HepG2 (cell line): Measurements from ENCODE around the gene DENND5A. TPM values are rescaled to one million over a fixed set of nuclear protein-coding genes. Genes with fewer than 3 reads are reported as not detected.

Experiments
- ETV6 ChIP-seq: sonication (generic); formaldehyde crosslinking; conservative IDR thresholded peaks from 2 replicates; pipeline ENCODE4 v1.4.0; 2020; ENCODE audit warnings: missing genetic modification reagents
- ISL2 ChIP-seq: sonication (generic); formaldehyde crosslinking; IDR thresholded peaks from 2 replicates; pipeline ENCODE4 v1.5.0; 2020; ENCODE audit warnings: missing genetic modification reagents
- NR2F1 ChIP-seq, 2 experiments: fragments of 450-650 bp in 1 of 2; formaldehyde crosslinking in 1 of 2; IDR thresholded peaks; 2 replicates each; pipeline versions ENCODE4 v1.5.0 to v1.6.1; 2016 to 2020; ENCODE audit warnings: mild to moderate bottlenecking in 1 of 2, missing compliant biosample characterization in 1 of 2, missing genetic modification reagents in 1 of 2, moderate library complexity in 1 of 2
- NRL ChIP-seq: sonication (generic); formaldehyde crosslinking; IDR thresholded peaks from 2 replicates; pipeline ENCODE4 v1.5.0; 2020; ENCODE audit warnings: missing genetic modification reagents, mild to moderate bottlenecking, moderate library complexity, borderline replicate concordance
- RNF2 ChIP-seq: fragments of 450-650 bp; conservative IDR thresholded peaks from 2 replicates; pipeline ENCODE4 v1.6.1; 2016; ENCODE audit warnings: low read depth
- ZBTB38 ChIP-seq: sonication (generic); formaldehyde crosslinking; IDR thresholded peaks from 2 replicates; pipeline ENCODE4 v1.5.1; 2020; ENCODE audit warnings: mild to moderate bottlenecking, missing genetic modification reagents
- ZNF430 ChIP-seq: sonication (generic); formaldehyde crosslinking; IDR thresholded peaks from 2 replicates; pipeline ENCODE4 v1.9.0; 2021; ENCODE audit warnings: mild to moderate bottlenecking, missing genetic modification reagents
- ZNF563 ChIP-seq: sonication (generic); formaldehyde crosslinking; IDR thresholded peaks from 2 replicates; pipeline ENCODE4 v1.8.0; 2022; ENCODE audit warnings: mild to moderate bottlenecking, moderate library complexity, missing genetic modification reagents
- ZNF598 ChIP-seq: sonication (generic); formaldehyde crosslinking; IDR thresholded peaks from 2 replicates; pipeline ENCODE4 v1.5.1; 2020; ENCODE audit warnings: mild to moderate bottlenecking, missing genetic modification reagents, borderline replicate concordance
- ZNF766 ChIP-seq: sonication (generic); formaldehyde crosslinking; IDR thresholded peaks from 2 replicates; pipeline ENCODE4 v1.5.0; 2020; ENCODE audit warnings: missing genetic modification reagents, borderline replicate concordance
- ZNF792 ChIP-seq: IDR thresholded peaks from 2 replicates; pipeline ENCODE4 v1.6.1; 2016
- polyA plus RNA-seq, 8 experiments: library from polyadenylated mRNA; depleted of rRNA in 3 of 8; stranded (reverse) in 7 of 8; unstranded in 1 of 8; fragments of >200 nt; fragmentation: Illumina TruSeq in 4 of 8; extraction: Trizol in 4 of 8; gene quantifications; 2 replicates each; pipeline versions ENCODE4 v1.2.1 to v1.2.3, GENCODE V29; 2011 to 2016; ENCODE audit warnings: low read depth in 4 of 8, missing spikeins in 1 of 8, mixed read lengths in 1 of 8; ENCODE audit not compliant: insufficient read depth in 1 of 8
- total RNA-seq, 5 experiments: library from RNA; depleted of rRNA; stranded (reverse); fragments of >200 nt; fragmentation: Illumina TruSeq; extraction: Trizol; gene quantifications; 2 replicates each; pipeline ENCODE4 v1.2.3, GENCODE V29; 2016; ENCODE audit warnings: low read depth in 1 of 5
- TF ChIP-seq, protein P1 (sequence below): sonication (generic); formaldehyde crosslinking; IDR thresholded peaks from 2 replicates; pipeline ENCODE4 v1.4.0; 2020; ENCODE audit warnings: missing genetic modification reagents
- TF ChIP-seq, protein P2 (sequence below): sonication (generic); formaldehyde crosslinking; IDR thresholded peaks from 2 replicates; pipeline ENCODE4 v1.5.1; 2020; ENCODE audit warnings: missing genetic modification reagents, mild to moderate bottlenecking, borderline replicate concordance
- TF ChIP-seq, protein P3 (sequence below): sonication (generic); formaldehyde crosslinking; IDR thresholded peaks from 2 replicates; pipeline ENCODE4 v1.4.0; 2020; ENCODE audit warnings: mild to moderate bottlenecking, missing genetic modification reagents
- TF ChIP-seq, protein P4 (sequence below): IDR thresholded peaks from 2 replicates; pipeline ENCODE4 v1.6.1; 2016; ENCODE audit warnings: missing compliant biosample characterization, missing genetic modification reagents, borderline replicate concordance
- TF ChIP-seq, protein P5 (sequence below): sonication (generic); formaldehyde crosslinking; IDR thresholded peaks from 2 replicates; pipeline ENCODE4 v1.4.0; 2020; ENCODE audit warnings: mild to moderate bottlenecking, missing genetic modification reagents, borderline replicate concordance
- TF ChIP-seq, protein P6 (sequence below): sonication (generic); formaldehyde crosslinking; IDR thresholded peaks from 2 replicates; pipeline ENCODE4 v1.4.0; 2020; ENCODE audit warnings: mild to moderate bottlenecking, missing genetic modification reagents
- TF ChIP-seq, protein P7 (sequence below): sonication (generic); formaldehyde crosslinking; conservative IDR thresholded peaks from 2 replicates; pipeline ENCODE4 v1.8.0; 2022; ENCODE audit warnings: low read depth, missing genetic modification reagents

The DENND5A gene
- total and polyA plus RNA-seq, 2 of the 13 experiments (the other 11 are each of a cell fraction or from before 2014, with no cell fraction given) = 63.3 to 145 TPM

DNA sequence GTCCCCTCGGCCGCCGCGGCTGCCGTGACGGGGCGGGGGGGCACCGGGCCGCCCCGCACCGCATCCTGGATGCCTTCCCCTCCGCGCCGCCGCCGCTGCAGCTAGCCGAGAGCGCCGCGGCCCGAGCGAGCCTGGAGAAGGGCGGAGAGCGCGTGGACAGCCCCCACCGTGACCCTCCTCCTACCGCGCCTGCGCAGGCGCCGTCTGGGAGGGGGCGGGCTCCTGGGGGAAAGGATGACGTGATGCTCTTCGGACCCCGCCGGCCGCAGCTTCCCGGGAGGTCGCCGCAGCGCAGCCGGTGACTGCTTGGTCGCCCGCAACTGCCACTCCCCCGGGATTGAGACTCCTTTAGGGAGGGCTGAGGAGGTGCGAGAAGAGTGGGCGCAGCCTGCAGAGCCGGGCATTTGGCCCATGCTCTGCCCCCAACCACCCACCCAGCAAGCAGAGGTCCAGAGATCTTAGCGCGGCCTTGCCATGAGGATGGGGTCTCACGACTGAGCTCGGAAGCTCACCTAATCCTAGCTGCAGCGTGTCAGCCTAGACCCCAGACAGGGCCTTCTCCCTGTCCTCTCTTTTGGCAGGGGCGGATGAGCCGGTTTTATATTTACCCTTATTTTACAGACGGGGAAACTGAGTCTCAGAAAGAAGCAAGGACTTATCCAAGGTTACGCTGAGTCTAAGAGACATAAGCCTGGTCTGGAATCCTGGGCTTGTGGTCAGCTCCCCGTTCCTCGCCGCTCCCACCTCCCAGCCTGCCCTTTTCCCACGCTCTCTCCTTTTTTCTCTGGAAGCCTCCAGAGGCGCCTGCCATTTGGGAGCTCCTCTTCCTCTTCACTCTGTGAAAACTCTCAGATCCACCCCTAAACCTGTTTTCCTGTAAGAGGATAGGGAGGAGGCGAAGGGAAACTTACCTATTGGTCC is at the start of gene DENND5A (continued):
- TF ChIP-seq, protein P1, sequence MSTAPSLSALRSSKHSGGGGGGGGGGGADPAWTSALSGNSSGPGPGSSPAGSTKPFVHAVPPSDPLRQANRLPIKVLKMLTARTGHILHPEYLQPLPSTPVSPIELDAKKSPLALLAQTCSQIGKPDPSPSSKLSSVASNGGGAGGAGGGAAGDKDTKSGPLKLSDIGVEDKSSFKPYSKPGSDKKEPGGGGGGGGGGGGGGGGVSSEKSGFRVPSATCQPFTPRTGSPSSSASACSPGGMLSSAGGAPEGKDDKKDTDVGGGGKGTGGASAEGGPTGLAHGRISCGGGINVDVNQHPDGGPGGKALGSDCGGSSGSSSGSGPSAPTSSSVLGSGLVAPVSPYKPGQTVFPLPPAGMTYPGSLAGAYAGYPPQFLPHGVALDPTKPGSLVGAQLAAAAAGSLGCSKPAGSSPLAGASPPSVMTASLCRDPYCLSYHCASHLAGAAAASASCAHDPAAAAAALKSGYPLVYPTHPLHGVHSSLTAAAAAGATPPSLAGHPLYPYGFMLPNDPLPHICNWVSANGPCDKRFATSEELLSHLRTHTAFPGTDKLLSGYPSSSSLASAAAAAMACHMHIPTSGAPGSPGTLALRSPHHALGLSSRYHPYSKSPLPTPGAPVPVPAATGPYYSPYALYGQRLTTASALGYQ (CRISPR knock-in tag) = no peak
- TF ChIP-seq ISL2 (CRISPR knock-in tag) (no peak; the same call in none of the 2 replicates), NRL (peak; percentile 79; the same call in 1 of the 2 replicates), ZBTB38 (CRISPR knock-in tag) (no peak), RNF2 (no peak), ZNF430 (CRISPR knock-in tag) (peak; percentile 88), ZNF766 (no peak), NR2F1 (CRISPR knock-in tag; IDR thresholded peaks at IDR 0.05) (no peak; a peak in 1 of 4 replicates), ETV6 (CRISPR knock-in tag) (no peak), ZNF563 (CRISPR knock-in tag) (no peak; the same call in 1 of the 2 replicates), ZNF598 (no peak), ZNF792 (0 out of 2 replicates have a peak, but pooled peaks have one; percentile 49)
- TF ChIP-seq, protein P2, sequence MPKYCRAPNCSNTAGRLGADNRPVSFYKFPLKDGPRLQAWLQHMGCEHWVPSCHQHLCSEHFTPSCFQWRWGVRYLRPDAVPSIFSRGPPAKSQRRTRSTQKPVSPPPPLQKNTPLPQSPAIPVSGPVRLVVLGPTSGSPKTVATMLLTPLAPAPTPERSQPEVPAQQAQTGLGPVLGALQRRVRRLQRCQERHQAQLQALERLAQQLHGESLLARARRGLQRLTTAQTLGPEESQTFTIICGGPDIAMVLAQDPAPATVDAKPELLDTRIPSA (CRISPR knock-in tag) = no peak
- TF ChIP-seq, protein P3, sequence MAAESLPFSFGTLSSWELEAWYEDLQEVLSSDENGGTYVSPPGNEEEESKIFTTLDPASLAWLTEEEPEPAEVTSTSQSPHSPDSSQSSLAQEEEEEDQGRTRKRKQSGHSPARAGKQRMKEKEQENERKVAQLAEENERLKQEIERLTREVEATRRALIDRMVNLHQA (CRISPR knock-in tag) = no peak
- TF ChIP-seq, protein P4, sequence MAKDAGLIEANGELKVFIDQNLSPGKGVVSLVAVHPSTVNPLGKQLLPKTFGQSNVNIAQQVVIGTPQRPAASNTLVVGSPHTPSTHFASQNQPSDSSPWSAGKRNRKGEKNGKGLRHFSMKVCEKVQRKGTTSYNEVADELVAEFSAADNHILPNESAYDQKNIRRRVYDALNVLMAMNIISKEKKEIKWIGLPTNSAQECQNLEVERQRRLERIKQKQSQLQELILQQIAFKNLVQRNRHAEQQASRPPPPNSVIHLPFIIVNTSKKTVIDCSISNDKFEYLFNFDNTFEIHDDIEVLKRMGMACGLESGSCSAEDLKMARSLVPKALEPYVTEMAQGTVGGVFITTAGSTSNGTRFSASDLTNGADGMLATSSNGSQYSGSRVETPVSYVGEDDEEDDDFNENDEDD (CRISPR knock-in tag) = no peak; the same call in 1 of the 2 replicates
- TF ChIP-seq, protein P5, sequence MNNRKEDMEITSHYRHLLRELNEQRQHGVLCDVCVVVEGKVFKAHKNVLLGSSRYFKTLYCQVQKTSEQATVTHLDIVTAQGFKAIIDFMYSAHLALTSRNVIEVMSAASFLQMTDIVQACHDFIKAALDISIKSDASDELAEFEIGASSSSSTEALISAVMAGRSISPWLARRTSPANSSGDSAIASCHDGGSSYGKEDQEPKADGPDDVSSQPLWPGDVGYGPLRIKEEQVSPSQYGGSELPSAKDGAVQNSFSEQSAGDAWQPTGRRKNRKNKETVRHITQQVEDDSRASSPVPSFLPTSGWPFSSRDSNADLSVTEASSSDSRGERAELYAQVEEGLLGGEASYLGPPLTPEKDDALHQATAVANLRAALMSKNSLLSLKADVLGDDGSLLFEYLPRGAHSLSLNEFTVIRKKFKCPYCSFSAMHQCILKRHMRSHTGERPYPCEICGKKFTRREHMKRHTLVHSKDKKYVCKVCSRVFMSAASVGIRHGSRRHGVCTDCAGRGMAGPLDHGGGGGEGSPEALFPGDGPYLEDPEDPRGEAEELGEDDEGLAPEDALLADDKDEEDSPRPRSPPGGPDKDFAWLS (CRISPR knock-in tag) = no peak
- TF ChIP-seq, protein P6, sequence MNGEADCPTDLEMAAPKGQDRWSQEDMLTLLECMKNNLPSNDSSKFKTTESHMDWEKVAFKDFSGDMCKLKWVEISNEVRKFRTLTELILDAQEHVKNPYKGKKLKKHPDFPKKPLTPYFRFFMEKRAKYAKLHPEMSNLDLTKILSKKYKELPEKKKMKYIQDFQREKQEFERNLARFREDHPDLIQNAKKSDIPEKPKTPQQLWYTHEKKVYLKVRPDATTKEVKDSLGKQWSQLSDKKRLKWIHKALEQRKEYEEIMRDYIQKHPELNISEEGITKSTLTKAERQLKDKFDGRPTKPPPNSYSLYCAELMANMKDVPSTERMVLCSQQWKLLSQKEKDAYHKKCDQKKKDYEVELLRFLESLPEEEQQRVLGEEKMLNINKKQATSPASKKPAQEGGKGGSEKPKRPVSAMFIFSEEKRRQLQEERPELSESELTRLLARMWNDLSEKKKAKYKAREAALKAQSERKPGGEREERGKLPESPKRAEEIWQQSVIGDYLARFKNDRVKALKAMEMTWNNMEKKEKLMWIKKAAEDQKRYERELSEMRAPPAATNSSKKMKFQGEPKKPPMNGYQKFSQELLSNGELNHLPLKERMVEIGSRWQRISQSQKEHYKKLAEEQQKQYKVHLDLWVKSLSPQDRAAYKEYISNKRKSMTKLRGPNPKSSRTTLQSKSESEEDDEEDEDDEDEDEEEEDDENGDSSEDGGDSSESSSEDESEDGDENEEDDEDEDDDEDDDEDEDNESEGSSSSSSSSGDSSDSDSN (CRISPR knock-in tag) = peak; percentile 59
- TF ChIP-seq, protein P7, sequence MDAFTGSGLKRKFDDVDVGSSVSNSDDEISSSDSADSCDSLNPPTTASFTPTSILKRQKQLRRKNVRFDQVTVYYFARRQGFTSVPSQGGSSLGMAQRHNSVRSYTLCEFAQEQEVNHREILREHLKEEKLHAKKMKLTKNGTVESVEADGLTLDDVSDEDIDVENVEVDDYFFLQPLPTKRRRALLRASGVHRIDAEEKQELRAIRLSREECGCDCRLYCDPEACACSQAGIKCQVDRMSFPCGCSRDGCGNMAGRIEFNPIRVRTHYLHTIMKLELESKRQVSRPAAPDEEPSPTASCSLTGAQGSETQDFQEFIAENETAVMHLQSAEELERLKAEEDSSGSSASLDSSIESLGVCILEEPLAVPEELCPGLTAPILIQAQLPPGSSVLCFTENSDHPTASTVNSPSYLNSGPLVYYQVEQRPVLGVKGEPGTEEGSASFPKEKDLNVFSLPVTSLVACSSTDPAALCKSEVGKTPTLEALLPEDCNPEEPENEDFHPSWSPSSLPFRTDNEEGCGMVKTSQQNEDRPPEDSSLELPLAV (CRISPR knock-in tag) = no peak
